ENCODE data around the gene PPP6C.
"Not testable (repeated sequence)": the region's sequence is repeated elsewhere in the genome, so short reads cannot be mapped to it uniquely, and the experiment has no call there.

The PPP6C gene

DNA sequence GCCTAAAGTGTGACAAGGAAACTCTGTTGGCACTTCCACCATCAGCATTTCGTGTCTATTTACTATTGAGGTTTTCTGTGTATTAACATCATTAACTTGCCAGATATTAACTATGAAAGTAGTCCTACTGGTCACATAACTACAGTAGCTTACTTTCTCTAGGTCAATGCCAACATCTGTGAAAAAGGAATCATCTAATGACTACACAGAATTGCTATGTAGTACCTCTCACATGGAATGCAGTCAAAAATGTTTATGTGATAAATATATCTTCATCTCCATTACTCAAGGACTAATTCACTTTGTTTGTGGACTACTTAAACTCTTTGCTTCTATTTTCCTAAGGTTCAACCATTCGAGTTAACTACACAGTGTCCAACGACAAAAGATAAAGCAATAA, 48.4 kb downstream of the PPP6C start:
- no peak for DNase-seq

DNA sequence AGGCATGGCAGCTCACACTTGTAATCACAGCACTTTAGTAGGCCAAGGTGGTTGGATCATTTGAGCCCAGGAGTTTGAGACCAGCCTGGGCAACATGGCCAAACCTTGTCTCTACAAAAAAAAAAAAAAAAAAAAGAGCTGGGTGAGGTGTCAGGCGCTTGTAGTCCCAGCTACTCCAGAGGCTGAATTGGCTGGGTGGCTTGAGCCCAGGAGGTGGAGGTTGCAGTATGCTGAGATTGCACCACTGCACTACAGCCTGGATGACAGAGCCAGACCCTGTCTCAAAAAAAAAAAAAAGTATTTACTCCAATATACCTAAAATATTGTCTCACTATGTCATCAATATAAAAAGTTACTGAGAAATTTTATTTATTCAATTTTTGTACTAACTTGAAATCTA, 49.0 kb downstream of the PPP6C start:
- DNase-seq = no peak

DNA sequence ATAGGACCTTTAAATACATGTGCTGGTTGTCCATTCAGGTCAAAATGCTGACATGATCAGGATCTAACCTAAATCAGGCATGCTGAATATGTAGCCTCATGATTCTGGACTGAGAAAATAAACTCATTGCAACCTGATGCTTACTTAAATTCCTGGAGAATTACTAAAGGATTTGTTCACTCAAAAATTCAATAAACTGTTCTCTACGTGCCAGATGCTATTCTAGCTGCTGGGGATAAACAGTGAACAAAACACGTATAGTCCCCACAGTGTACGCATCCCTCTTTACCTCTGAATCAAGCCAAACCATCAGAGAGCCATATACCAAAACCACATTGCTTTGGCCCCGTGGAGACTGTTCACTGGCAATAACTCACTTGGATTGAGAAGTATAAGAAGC, 52.4 kb downstream of the PPP6C start:
- DNase-seq = no peak

DNA sequence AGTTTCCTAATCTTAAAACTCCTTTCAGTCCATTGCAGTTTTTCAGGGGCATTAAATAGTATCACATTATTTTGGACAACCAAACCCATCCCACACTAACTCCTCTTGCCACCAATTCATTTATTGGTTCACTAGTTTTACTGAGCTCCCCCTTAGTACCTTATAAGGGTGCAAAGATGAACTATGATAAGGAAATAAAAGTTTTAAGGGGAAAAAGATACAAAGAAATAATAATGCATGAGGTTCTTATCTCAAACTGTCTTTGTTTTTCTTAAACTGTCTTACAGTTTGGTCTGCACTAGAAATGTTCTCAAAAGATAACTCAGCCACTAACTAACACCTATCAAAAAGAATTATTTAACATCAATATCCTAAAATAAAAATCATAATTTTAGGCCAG, 54.6 kb downstream of the PPP6C start:
- no peak for DNase-seq

DNA sequence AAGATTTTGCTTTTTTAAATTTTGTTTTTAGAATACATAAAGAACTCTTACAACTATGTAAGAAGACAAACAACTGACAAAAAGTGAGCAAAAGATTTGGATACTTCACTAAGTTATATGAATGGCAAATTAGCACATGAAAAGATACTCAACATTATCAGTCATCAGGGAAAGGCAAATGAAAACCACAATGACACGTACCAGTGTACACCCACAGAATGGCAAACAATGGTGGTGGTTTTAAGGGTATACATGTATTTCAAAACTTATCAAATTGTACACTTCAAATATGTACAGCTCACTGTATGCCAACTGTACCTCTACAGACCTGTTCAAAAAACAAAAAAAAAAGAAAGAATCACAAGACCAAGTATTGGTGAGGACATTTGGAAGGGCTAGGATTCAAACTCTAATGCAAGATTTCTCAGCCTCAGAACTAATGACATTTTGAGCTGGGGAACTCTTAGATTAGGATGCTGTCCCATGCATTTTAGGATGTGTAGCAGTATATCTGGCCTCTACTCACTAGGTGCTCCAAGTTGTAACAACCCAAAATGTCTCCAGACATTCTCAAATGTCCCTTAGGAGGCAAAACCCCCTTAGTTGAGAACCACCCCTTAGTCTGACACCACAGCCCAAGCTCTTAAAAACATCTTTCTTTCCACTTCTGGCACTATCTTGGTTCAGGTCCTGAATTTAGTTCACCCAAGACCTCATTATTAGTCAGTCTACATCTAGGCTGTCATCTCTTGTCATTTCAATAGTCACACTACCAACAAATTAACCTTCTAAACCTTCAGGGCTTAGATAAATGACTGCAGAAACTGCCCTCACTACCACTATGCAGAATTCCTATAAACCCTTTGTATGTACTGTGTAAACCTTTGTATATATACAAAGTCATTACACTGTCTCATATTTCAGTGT, 55.9 kb downstream of the PPP6C start:
- DNase-seq = no peak

DNA sequence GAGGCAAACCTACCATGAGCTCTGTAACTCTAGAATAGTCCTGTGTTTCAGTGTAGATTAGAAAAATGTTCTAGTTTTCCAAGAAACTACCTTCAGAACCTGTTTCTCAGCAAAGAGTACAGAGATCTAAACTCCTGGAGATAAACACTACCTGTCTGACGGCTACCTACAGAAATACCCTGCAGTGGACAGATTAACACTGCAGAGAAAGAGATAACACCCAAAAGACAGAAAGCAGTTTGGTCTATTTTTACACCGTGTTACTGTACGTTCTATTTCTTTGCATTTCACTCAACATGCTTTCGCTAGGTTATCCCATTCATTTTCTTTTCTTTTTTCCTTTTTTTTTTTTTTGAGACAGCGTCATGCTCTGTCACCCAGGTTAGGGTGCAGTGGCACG, 57.8 kb downstream of the PPP6C start:
- no peak for DNase-seq

DNA sequence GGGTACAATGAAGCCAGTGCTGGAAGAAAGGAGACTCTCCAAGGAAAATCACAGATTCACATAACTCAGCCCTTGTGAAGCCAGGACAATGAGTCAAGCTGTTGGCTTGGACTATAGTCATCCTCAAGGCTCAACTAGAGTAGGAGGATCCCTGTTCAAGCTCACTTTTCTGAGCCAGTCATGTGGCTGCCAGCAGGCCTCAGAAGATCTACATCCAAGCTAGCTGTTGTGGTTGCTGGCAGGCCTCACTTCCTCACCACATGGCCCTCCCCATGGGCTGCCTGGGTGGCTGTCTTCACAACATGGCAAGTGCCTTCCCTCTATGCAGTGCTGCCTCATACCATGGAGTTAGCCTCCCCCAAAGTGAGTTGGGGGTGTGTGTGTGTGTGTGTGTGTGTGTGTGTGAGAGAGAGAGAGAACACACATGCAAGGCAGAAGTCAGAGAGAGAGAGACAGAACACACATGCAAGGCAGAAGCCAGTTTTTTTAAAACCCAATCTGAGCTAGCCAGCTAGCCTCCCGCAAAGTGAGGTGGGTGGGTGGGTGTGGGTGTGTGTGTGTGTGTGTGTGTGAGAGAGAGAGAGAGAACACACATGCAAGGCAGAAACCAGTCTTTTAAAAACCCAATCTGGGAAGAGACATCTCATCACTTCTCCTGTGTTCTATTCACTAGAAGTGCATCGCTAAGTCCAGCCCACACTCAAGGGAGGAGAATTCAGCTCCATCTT, 63.4 kb downstream of the PPP6C start:
- peak; percentile 63 to 86 for DNase-seq

DNA sequence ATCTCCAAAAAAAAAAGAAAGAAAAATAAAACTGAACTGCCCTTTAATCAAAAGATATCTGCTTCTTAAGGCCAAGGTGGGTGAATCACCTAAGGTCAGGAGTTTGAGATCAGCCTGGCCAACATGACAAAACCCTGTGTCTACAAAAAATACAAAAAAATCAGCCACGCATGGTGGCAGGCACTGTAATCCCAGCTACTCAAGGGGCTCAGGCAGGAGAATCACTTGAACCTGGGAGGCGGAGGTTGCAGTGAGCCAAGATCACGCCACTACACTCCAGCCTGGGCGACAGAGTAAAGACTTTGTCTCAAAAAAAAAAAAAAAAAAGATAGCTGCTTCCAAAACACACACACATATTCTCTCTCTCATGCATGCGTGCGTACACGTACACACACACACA, 64.1 kb downstream of the PPP6C start:
- DNase-seq = no peak

DNA sequence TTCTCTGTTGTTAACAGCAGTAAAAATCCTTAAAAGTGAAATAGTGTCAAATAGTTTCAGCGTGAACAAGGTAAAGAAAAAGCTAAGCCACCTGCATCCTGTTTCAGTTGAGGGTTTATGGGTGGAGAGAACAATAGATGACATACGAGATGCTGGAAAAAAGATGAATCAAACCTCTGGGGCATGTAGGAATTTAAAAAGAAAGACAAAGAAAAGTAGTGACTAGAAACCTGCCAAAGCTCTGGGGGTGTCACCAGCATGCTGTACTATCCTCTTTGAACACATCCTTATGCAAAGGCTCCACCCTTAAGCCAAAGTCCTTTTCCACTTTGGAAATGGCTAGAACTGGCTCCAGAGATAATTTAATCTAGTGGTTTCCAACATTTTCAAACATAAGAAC, 68.5 kb downstream of the PPP6C start:
- no peak for DNase-seq

DNA sequence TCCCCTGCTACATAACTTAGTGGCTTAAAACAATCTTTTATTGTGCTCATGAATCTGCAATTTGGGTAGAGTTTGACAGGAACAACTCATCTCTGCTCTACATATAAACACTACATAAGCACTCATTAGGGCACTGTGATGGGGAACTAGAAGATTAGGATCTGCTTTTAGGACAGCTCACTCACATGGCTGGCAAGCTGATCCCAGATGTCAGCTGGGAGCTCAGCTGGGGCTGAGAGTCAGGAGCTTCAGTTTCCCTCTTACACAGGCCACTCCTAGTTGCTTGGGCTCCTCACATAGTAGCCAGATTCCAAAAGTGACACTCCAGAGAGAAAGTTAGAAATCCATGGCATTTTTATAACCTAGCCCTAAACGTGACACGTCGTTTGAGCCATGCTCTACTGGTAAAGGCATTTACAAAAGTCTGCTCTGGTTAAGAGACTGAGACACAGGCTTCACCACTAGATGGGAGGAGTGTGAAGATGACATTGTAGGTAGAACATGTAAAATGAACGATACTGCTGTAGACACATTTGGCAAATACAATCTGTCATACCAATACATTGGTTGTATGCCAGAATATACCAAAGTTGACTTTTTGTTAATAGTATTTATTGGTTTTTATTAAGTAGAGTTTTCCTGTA, 69.8 kb downstream of the PPP6C start:
- peak in 1 of 2 donors; percentile 33 for DNase-seq

DNA sequence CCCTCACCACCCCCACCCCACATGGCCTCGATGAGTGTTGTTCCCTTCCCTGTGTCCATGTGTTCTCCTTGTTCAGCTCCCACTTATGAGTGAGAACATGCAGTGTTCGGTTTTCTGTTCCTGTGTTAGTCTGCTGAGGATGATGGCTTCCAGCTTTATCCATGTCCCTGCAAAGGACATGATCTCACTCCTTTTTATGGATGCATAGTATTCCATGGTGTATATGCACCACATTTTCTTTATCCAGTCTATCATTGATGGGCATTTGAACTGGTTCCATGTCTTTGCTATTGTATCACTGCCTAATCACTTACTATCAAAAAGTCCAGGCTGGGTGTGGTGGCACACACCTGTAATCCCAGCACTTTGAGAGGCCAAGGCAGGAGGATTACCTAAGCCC, 70.9 kb downstream of the PPP6C start:
- not testable (repeated sequence) for DNase-seq

DNA sequence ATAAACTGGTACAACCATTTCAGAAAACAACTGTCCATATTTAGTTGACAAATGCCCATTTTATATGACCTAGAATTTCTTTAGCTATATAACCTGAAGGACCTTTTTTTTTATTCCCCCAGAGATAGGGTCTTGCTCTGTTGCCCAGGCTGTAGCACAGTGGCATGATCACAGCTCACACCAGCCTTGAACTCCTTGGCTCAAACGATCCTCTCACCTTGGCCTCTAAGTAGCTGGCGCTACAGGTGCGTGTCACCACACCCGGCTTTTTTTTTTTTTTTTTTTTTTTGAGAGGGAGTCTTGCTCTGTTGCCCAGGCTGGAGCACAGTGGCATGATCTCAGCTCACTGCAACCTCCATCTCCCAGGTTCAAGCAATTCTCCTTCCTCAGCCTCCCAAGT, 75.1 kb downstream of the PPP6C start:
- not testable (repeated sequence) for DNase-seq

DNA sequence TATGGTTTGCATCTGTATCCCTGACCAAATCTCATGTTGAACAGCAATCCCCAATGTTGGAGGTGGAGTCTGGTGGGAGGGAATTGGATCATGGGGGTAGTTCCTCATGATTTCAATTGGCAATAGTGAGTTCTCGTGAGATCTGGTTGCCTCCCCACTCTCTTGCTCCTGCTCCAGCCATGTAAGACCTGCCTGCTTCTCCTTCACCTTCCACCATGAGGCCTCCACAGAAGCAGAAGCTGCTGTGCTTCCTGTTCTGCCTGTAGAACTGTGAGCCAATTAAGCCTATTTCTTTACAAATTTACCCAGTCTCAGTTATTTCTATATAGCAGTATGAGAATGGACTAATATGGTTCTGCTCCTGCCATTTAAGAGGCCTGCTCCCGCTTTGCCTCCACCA, 79.1 kb downstream of the PPP6C start:
- DNase-seq = no peak

DNA sequence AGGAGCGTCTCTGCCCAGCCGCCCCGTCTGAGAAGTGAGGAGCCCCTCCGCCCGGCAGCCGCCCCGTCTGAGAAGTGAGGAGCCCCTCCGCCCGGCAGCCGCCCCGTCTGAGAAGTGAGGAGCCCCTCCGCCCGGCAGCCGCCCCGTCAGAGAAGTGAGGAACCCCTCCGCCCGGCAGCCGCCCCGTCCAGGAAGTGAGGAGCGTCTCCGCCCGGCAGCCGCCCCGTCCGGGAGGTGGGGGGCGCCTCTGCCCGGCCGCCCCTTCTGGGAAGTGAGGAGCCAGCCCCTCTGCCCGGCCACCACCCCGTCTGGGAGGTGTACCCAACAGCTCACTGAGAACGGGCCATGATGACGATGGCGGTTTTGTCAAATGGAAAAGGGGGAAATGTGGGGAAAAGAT, 81.1 kb downstream of the PPP6C start:
- not testable (repeated sequence) for DNase-seq

DNA sequence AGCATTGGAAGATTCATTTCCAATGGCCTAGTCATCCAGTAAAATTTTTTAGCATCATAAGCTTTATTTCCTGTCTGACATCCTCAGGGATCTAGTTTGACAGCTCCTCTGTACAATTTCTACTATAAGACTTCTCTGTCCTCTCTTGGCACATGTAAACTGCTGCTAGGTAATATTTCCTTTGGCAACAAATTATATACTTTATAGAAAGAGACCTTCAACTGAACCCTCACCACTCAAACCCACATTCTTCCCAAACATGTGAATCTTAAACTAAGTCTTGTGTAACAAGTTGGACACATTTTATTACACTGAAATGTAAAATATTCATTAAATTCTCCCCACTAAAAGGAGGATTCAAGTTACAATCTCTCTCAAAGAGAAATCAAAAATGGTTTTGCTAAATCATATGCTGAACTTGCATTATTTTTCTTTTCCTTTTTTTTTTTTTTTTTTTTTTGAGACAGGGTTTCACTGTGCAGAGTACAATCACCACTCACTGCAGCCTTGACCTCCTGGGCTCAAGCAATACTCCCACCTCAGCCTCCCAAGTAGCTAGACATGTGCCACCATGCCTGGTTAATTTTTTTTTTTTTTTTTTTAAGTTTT, 83.2 kb downstream of the PPP6C start:
- no peak for DNase-seq

DNA sequence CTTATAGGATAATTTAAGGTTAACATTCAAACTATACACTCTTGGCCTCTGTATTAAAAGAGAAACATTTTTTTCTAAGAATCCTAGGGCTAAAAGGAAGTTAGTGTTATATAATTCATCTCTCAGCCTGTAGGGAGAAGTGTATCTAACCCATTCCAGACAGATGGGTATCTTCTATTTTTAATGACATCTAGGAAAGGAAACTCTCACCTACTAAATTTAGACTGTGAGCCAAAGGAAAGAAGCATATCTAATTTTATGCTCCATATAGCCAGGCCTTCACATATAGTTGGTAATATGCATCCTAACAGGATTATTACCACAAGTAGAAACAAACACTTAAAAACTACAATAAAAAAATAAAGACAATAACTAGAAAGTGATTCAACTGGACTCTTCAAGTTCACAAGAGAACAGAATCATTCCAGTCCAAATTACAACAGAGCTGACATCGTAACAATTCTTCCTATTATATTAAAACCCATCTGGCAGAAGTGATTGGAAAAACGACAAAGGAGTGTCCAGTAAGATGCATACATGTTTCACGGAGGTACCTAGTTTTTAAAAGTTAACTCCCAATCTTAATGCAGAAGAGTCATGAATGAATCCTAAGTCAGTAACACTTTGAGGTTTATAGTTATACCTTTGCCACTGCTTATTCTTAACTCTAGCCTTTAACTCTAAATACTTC, 85.7 kb downstream of the PPP6C start:
- DNase-seq = no peak

DNA sequence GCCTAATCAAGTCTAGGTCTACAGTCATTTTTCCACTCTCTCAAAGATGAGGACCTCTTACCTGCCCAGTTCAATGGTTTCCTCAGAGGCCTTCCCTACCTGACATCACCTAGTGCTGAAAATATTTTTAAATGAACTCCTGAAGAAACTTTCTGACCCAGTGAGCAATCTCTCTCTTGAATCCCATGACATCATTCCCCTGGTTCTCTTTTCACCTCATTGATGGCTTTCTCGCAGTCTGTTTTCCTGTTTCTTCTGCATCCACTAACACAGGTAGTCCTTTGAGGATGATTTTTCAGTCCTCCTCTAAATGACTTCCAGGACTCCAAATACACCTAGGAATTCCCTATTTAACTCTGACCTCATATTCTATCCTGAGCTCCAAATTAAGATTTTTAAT, 86.6 kb downstream of the PPP6C start:
- no peak for DNase-seq

DNA sequence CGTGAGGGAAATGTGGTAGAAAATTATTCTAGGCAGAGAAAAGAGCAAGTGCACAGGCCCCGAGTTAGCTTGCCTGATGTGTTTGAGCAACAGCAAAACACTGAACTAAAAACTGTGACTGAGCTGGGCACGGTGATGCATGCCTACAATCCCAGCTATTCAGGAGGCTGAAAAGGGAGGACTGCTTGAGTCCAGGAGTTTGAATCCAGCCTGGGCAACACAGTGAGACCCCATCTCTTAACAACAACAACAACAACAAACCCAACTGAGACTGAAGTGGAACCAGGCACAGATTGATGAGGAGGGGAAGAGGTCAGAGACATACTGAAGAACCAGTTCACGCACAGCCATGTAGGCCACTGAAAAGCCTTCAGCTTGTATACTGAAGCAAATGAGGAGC, 88.8 kb downstream of the PPP6C start:
- no peak for DNase-seq

DNA sequence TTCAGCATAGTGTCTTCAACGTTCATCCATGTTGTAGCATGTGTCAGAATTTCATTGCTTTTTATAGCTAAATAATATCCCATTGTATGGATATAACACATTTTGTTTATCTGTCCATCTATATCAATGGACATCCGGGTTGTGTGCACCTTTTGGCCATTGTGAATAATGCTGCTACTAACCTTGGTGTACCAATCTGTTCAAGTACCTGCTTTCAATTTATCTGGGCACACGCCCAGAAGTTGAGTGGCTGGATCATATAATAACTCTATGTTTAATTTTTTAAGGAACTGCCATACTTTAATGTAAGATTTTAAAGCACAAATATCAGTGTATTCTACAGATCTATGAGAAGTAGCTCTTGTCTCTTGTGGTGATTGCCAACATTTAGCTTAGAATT, 89.8 kb downstream of the PPP6C start:
- no peak for DNase-seq
